GM19438 (cell line): ENCODE measurements around the gene COL6A2.
"Not testable (repeated sequence)": the region's sequence is repeated elsewhere in the genome, so short reads cannot be mapped to it uniquely, and the experiment has no call there.

Experiments
- ATAC-seq: cut with Tn5 transposase; IDR thresholded peaks from one replicate; pipeline ENCODE4 v1.9.1; 2021; ENCODE audit warnings: low read depth; ENCODE audit not compliant: unreplicated experiment

The COL6A2 gene

DNA sequence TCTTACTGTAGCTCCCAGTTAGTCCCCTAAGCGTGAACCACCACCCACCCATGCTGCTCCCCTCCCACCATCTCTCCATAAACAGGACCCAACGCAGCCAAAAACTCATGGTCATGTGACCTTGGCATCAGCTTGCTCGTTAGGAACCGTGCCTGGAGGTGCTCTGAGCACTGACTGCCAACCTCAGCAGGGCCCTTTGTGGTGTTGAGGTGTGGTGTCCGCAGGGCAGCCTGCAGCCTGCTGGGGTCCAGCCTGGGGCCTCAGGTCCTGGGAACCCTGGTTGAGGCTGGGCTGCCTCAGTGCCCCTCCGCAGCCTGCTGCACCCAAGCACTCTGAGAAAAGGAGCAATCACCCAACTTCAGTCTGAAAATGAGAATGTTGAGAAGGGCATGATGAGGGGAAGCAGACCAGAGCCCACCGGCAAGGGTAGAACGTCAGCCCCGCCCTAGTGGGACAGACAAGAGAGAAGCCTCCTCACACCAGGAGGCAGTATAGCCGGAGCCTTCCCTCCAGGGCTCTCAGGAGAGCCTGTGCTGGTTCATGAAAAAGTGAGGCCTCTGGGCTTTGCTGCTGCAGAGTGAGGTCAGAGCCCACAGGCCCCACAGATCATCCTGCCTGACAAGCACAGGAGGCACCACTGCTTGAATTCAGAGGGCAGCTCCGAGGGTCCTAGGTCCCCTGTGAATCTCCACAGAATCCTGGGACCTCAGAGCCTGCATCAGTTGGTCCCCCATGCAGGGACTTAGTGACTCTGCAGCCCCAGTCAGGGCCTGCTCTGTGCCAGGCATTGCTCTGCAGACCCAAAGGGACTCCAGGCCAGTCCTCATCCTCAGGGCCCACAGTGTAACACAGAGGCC is 4.9 kb upstream of the COL6A2 start:
- no peak for ATAC-seq

DNA sequence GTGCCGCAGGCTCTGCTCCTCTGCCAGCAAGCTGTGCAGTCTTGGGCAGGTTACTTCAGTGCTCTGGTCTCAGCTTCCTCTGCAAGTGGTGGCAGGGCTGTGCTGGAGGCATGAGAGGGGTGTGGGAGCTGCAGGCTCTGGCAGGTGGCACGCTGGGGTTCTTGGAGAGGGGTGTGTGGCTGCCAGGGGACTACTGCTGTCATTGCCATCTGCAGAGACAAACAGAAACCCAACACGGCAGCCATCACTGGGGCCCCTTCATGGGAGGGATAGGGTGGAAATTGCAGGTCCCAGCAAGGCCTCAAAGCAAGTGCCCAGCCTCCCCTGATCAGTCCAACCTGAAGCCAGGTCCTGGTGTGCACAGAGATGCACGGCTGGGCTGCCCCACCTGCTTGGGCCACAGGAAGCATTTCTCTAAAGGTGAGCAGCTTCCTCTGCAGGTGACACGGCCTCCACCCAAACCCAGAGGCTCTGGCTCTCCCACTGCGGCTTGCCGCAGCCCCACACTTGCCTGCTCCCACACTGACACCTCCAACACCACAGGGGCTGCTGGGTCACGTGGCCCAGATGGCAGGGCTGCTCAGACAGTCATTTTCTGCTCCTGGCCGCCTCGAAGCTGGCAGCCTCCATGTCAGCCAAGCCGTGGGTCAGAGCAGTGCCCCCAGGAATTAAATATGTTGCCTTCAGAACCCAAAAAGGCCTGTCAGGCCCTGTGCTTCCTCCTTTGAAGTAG is 4.1 kb upstream of the COL6A2 start:
- no peak for ATAC-seq

DNA sequence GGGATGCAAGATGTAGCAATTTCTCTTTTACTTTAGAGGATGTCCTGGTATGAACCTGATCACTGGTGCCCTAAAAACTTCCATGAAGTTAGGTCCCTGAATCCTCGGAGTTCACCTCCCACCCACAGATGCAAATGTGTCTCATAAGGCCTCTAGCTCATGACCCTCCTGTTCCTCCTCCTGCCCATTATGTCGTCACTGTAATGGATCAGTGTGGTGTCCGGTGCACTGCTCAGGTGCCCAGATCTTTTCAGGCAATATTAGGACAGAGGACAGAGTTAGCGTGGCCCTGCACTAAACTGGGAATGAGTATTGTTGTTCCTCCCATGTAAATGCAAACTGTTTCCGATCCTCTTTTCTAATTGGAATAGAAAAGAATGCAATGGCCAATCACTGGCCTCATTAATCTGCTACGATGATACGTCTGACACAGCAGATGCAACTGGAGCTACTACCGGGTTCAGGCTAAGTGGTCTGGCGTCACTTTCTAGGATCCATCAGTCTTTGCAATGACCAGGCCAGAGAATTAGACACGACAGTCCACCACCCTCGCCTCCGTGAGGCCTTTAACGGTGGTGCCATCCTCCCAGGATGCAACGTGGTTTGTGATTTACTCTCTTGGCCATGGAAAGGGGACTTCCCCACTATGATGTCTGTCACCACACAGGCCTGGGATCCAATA is 3.4 kb upstream of the COL6A2 start:
- no peak for ATAC-seq

DNA sequence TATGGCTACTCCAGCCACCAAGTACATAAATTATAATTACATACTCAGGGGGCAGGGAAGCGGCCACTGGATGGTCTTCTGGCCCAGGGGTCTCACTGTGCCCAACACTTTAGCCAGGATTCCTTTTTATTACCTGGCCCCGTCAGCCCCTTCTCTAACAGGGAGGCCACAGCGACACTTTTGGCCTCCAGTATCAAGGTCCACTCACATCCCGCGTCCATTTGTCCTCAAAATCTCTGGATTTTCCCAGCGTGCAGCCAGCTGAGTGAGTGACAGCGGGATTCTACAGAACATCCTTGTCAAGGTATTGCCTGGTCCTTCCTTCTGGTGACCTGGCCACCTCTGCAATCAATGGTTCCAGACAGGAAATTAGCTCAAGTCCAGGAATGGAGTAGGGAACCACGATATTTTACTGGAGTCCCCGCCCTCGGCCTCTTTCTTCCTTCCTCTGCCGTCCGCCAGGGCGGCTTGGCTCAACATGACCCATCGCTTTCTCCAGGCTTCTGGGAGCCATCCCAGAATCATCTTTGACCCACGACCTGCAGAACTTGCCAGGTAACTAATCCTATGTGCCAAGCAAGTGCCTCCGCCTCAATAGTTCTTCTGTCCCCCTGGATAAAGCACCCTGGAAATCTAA is 2.7 kb upstream of the COL6A2 start:
- ATAC-seq = no peak

DNA sequence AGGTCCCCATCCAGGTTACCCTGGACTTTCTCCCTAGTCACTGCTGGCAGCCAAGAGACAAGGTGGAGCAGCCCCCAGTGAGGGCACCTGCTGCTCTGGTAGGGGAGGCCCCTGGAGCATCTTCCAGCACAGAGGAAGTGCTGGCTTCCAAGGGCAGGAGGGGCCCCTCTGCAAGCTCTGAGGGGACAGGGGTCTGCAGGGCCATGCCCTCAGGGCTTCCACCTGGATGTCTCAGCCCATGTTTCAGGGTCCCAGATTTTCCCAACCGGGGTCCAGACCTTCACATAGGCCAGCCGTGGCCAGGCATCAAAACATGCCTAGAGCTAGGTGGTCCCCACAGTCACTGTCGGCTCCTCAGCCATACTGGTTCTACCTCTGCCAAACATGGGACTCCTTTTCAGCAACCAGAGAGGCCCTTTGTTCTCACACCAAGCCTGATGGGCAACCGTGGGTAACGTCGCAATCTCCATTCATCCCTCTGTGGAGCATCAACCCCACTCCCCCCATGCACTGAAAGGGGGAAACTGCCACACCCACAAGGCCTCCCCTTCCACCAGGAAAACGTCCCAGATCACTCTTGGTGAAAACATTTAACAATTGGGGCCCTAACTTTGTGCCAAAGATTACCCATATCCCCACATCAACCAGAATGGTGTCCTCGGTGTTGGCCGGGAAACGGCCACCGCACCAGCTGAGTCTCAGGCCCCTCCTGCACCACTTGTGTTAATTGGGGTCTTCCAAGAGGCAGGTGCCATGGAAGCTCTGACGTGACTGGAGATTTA is 1.9 kb upstream of the COL6A2 start:
- no peak for ATAC-seq

DNA sequence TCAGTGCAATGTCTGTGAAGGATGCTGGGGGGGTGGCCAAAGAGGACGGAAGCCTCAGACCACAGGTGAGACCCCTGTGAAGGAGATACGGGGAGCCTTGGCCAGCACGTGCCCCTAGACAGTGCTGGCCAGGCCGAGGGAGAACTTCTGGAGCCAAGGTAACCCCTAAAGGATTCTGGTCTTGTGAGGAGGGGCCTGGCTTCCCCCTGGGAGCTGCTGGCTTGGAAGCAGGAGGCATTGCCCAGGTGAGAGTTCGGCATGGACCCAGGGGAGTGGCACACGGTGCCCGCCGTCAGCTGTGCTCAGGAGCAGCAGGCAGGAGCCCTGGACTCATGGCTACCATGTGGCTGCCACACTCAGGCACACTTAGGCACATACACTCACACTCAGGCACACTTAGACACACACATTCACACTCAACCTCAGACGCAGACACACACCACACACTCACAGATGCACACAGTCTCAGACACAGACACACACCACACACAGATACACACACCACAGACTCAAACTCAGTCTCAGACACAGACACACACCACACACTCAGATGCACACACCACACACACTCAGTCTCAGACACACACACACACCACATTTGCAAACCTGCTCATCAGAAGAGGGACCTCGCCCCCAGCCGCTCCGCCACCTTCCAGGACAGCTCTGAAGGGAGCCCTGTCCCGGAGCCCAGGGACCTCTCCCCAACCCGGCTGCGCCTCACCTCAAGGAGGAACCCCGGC is 1.1 kb upstream of the COL6A2 start:
- no peak for ATAC-seq

DNA sequence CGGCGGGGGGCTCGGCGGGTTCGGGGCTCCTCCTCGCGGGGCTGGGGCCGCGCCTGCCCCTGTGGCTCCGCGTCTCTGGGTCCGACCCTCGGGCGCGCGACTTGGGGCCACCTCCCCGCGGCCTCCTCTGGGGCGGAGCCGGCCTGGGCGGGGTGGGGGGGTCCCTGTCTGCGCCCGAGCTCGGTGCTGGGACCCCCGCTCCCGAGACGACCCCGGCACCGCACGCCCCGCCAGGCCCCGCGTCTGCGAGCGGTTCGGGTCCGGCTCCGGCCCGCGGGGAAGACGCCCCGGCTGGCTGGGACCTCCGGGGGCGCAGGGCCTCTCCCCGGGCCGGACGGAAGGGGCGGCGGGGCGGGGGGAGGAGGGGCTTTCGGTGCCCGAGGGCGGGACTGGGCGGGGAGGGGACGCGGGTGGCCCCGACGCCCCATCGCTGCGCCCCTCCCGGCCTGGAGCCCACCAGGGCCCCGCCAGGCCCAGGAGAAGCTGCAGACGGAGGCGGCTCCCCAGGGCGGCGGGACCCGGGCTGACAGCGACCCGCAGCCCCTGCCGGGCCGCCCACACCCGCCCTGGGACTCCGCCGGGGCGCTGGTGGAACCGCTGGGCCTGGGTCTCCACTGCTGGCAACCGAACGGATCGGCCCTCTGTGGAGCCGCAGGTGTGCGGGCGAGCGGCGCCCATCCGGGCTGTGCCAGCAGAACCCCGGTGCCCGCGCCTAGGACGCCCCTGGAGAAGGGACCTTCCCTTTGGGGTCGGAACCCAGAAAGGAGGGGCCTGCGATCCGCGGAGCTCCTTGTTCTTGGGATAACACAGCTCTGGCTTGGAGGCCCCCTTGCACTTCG is 610 bp downstream of the COL6A2 start:
- ATAC-seq = no peak

DNA sequence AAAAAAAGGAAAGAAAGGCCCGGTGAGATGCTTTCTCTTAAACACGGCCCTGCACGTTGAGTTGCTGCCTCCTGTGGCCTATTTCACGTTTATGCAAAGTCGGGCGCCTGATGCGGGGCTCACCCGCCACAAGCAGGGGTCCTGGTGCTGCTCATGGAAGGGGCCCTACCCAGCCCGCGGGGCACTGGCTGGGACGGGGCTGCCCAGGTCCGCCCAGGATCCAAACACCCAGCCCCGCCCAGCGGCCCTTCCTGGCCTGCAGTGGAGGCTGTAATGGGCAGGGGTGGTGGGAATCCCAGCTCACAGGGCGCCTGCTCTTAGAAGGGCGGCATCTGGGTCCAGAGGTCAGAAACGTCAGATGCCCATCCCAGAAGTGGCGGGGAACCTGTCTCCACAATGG is 1.6 kb downstream of the COL6A2 start:
- ATAC-seq = no peak

DNA sequence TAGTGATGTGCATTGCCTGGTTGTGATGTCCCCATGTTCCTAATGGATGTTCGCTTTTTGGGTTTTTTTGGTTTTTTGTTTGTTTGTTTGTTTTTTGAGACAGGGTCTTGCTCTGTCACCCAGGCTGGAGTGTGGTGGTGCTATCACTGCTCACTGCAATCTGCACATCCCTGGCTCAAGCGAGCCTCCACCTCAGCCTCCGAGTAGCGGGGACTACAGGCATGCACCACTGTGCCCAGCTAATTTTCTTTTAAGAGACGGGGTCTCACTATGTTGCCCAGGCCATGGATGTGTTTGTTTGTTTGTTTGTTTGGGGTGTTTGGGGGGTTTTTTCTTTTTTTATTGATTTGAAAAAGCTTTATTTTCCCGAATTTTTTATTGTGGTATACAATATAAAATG is 2.1 kb downstream of the COL6A2 start:
- no peak for ATAC-seq

DNA sequence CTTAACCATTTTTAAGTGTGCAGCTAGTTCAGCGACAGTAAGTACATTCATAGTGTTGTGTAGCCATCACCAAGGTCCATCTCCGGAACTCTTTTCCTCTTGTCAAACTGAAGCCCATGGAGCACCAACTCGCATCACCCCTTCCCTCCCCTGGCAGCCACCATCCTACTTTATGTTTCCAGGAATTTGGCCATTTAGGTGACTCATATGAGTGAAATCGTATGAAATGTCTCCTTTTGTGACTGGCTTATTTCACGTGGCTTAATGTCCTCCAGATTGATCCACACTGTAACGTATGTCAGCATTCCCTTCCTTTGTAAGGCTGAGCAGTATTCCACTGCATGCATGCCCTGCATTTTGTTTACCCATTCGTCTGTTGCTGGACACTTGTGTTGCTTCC is 2.5 kb downstream of the COL6A2 start:
- ATAC-seq = no peak

DNA sequence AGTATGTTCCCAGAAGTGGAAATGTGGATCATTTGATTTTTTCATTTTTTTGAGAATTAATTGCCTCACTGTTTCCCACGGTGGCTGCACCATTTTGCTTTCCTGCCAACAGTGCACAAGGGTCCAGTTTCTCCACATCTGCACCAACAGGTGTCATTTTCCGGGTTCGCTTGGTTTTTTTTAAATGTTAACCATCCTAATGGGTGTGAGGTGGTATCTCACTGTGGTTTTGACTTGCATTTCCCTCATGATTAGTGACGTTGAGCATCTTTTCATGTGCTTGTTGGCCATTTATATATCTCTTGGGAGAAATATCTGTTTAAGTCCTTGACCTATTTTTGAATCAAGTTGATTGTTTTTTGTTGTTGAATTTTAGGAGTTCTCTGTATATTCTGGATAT is 3.0 kb downstream of the COL6A2 start:
- ATAC-seq = no peak

DNA sequence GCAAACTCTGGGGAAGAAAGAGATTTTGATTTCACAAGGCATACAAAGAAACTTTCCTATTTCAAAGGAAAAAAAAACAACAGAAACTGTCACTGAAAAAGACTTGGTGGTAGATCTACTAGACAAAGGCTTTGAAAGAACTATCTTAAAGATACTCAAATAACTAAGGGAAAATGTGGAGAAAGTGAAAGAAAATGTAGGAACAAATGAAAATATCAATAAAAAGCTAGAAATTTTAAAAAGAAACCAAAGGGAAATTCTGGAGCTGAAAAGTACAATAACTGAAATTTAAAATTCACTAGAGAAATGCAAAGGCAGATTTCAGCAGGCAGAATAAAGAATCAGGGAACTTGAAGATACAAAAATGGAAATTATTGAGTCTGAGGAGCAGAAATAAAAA is 6.2 kb downstream of the COL6A2 start:
- no peak for ATAC-seq

DNA sequence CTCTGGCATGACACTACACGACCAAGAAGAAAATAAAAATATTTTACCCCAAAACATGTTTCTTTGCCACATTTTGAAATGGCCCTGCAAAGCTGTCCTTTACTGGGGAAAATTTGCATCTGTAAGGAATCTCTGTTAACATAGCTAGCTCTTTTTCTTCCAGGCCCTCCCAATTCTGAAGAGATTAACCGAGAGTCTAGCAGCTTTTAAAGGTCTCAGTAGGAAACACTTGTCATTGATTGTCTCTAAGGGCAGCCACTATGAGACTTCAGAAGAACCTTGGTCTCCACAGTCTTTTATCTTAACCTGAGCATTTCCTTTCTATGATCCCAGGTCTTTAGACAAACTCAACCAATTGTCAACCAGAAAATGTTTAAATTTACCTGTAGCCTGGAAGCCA is 9.5 kb downstream of the COL6A2 start:
- ATAC-seq = not testable (repeated sequence)

DNA sequence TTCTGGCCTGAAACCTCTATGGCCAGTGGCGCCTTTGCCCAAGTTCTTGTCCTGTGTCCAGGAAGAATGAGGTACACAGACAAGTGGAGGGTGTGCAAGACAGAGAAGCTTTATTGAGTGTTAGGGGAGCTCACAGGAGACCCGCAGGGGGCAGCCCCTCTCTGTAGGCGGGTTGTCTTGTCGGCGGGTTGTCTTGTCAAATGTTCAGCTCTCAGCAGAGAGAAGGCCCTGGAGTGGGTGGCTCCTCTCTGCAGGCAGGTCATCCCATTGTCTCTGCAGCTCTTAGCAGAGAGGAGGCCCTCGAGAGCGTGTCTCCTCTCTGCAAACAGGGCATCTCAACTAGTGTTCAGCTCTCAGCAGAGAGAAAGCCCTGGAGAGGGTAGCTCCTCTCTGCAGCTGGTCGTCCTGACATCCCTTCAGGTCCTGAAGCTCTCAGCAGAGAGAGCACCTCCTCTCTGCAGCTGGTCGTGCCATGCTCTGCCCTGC is 11.0 kb downstream of the COL6A2 start:
- no peak for ATAC-seq

DNA sequence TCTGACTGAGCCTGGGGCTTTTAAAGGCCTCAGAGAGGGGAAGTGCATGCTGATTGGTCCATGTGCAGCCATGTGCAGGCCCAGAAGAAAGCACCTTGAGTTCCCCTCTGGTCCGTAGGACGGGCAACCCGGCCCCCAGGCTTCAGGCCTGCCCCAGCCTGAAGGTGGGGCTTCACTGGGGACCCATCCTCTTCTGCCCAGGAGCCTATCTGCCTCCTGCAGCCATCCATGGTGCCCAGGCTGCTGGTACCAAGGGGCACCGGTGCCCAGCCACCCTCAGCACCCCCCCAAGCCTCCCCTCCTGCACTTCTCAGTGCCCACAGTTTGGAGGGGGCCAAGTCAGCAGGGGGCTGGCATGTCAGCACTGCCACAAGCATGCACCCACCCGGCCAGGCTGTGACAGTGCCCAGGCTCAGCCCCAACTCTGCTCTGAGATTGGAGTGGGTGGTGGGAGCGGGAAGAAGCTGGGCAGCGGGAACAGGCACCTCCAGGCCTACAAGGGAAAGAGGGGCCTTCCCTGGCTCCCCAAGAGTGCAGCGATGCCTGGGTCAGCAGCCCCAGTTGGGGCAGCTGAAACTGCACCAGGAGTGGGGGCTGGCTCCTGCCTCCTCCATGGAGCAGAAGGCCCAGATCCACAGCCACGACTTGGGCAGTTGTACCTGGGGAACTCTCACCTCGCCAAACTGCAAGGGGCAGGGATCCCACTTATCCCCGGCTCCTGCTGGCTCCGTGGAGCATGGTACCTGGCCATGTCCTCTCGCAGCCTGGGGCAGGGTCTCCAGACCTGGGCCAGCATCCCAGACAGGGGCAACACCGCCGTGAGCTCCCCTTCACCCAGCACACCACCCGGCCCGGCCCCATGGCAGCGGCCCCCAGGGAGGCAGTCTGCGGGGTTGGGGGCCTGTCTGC is 11.7 kb downstream of the COL6A2 start:
- no peak for ATAC-seq

DNA sequence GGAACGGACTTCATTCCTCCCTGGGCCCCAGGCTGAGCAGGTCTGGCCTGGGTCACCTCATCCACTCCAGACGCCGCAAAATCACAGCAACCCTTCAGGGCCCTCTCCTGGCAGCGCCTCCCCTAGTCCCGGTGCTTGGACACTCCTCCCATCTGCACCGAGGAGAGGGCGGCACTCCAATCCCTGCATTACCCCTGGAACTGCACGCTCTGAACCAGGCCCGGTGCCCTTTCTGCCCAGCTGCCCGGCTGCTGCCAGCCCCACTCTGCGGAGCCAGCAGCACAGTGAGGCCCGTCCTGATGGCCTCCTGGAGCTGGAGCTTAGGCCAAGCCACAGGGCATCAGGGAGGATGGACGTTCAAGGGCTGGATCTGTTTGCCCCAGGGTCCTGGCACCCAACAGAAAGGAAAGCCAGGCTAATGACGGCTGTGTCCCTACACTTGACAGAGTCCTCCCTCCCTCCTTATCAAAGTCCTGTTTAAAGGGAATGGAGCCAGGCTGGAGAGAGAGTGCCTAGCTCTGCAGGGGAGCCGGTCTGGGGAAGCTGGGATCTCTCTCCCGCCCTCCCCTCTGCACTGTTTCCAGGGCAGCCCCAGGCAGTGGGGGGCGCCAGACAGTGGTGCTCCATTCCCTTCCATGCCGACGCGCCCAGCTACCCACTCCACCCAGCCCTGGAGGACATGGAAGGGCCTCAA is 12.7 kb downstream of the COL6A2 start:
- ATAC-seq = no peak

DNA sequence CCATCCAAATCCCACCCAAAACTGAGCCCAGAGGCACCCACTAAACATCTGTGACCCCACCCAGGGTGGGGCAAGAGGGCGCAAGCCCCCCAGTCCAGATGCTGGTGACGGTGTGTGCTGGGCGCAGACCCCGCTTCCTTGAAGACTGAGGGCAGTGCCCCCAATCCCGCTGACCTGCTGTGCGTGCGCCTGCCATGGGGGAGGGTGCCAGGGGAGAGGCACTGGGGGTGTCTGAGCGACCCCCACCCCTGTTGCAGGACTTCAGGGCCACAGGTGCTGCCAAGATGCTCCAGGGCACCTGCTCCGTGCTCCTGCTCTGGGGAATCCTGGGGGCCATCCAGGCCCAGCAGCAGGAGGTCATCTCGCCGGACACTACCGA is 13.3 kb downstream of the COL6A2 start:
- no peak for ATAC-seq
